NCI-H1694 (cell line): ENCODE results near the gene GRIN3B.
A peak's percentile ranks its signal among the peaks of the same experiment; 100 is the strongest.

Source experiments
- DNase-seq: peaks from one replicate; lab custom pipeline; 2025; lab: John Stamatoyannopoulos, UW

Gene GRIN3B

GRCh38 chr19:991174-991931 lies 8.9 kb upstream of the GRIN3B start:
- no peak for DNase-seq

- DNase-seq, result no peak
These were observed 8.1 kb upstream of the GRIN3B start for GRCh38 chr19:991932-992669.

DNA sequence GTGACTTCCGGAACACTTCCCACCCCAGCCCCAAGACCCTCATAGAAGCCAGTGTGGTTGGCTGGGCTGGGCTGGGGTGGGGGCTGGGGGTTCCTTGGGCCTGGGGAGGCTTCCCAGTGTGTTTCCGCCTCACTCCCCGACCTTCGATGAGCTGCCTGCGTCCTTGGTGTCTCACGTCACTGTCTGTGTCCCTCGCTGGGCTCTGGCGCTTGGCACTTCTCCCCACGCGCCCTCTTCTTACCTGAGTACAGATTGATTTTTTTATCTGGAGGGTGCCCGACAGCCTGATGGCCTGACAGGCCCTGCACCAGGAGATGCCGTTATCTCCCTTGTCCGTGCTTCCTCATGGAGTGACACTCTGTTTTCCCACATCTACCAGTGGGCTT lies 7.6 kb upstream of the GRIN3B start:
- no peak for DNase-seq

- no peak for DNase-seq
These were observed 6.8 kb upstream of the GRIN3B start for GRCh38 chr19:993361-993830.

DNA sequence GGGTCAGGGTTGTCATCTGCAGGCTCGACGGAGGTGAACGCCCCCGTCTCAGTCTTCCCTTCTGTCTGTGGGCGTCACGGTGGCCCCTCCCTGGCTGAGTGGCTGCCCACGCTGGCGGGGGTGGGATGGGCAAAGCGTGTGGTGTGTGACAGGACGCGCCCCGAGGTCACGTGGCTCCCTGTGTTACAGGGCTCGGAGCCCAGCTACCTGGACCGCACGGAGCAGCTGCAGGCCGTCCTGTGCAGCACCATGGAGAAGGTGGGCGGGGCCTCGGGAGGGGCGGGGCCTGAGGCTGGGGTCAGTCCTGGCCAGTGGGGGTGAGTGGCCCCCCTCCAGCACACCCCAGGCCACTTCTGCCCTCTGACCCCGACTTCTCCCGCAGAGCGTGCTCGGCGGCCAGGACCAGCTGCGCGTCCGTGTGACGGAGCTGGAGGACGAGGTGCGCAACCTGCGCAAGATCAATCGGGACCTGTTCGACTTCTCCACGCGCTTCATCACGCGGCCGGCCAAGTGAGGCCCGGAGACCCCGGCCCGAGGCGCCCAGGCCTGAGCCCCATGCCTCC lies 6.3 kb upstream of the GRIN3B start:
- DNase-seq, result no peak

DNA sequence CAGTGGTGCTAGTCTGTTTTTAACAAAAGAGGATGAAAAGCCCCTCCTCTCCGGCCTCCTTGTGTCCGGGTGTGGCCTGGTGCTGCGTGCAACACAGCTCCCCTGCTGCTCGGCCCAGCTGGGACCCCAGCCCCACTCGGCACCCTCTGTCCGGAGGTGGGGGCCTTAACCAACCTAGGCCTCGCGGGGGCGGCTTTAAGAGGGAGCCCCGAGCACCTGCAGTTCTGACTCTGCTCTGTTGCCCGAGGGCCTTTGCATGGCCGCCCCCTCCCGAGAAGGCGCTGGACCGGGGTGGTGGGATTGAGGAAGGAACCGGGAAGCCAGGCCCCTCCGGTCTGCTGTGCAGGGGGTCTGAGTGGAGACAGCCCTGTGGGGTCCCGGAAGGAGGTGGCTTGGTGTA lies 5.7 kb upstream of the GRIN3B start:
- no peak for DNase-seq

GRCh38 chr19:995051-995827 lies 5.0 kb upstream of the GRIN3B start:
- no peak for DNase-seq

GRCh38 chr19:996051-996838 lies 4.0 kb upstream of the GRIN3B start:
- no peak for DNase-seq

DNA sequence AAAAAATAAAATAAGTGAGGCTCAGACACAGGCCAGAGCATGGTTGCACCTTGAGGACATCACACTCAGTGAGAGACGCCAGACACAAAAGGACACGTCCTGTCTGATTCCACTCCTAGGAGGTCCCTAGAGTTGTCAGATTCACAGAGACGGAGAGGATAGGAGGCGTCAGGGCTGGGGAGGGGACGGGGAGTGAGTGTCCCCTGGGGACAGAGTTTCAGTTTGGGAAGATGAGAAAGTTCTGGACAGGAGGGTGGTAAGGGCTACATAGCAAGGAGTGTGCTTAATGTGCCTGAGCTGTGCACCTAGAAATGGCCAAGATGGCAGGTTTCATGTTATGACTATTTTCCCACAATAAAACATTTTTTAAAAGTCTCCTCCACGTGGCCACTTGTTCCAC lies 2.2 kb upstream of the GRIN3B start:
- no peak for DNase-seq

- DNase-seq, result no peak
These were observed 870 bp upstream of the GRIN3B start for GRCh38 chr19:999379-999719.

DNA sequence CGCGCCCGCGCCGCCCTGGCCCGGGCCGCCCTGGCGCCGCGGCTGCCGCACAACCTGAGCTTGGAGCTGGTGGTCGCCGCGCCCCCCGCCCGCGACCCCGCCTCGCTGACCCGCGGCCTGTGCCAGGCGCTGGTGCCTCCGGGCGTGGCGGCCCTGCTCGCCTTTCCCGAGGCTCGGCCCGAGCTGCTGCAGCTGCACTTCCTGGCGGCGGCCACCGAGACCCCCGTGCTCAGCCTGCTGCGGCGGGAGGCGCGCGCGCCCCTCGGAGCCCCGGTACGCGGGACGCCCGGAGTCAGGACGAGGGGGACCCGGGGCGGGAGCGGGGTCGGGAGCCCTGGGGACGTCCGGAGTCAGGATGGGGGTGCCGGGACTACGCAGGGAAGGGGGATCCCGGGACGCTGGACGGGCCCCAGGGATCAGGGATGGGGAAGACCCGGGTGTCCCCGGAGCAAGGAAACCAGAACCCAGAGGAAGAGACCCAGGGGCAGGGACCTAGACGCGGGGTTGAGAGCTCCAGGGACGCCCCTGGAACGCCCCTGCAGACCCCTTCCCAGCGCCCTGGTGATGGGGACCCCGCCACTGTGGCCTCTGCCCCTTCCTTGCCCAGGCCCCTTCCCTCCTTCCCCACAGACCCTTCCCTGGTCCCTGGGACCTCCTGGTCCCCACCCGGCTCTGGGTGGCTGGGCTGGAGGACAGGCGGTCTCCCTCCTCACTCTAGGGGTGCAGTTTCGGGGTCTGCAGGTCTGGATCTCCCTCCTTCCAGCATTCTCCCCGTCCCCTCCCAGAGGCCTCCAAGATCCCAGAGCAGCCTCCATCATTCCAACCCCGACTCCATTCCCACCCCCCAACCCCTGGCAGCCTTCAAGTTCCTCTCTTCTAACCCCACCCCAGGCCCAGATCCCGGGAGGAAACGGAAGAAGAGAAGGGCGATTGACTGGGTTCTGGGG lies 645 bp downstream of the GRIN3B start:
- no peak for DNase-seq

- peak; percentile 6 for DNase-seq
These were observed 1.4 kb downstream of the GRIN3B start for GRCh38 chr19:1001538-1002166.

DNA sequence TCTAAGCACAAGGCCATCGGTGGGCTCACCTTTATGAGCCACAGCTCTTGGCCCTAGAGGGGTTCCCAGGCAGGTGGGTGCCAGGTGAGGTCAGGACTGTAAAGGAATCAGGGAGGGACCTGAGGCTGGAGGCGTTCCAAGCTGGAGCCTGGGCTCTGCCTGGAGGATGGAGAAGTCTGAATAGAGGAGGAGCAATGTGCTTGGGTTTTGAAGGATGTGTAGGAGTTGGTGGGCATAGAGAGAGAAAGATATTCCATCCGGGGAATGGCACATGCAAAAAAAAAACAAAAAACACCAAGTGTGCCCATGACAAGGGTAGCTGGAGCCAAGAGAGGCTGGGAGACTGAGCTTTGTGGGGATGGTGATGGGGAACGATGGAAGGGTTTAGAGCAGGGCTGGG lies 2.4 kb downstream of the GRIN3B start:
- DNase-seq, result no peak

- no peak for DNase-seq
These were observed 3.1 kb downstream of the GRIN3B start for GRCh38 chr19:1003283-1003682.

DNA sequence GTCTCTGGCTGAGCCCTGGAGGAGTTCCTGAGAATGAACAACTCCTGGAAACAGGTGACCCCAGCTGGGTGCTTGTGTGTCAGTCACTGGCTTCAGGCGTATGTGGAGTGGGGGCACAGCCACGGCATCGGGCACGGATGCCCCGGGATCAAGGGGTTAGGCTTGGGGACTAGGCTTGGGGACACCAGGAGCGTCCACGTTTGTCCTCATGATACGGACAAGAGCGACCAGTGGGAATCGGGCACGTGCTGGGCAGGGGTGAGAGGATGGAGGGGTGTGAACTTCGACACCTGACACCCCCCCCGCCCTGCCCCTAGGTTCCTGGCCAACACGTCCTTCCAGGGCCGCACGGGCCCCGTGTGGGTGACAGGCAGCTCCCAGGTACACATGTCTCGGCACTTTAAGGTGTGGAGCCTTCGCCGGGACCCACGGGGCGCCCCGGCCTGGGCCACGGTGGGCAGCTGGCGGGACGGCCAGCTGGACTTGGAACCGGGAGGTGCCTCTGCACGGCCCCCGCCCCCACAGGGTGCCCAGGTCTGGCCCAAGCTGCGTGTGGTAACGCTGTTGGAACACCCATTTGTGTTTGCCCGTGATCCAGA lies 4.1 kb downstream of the GRIN3B start:
- no peak for DNase-seq

GRCh38 chr19:1004803-1005664 lies 4.8 kb downstream of the GRIN3B start:
- no peak for DNase-seq

DNA sequence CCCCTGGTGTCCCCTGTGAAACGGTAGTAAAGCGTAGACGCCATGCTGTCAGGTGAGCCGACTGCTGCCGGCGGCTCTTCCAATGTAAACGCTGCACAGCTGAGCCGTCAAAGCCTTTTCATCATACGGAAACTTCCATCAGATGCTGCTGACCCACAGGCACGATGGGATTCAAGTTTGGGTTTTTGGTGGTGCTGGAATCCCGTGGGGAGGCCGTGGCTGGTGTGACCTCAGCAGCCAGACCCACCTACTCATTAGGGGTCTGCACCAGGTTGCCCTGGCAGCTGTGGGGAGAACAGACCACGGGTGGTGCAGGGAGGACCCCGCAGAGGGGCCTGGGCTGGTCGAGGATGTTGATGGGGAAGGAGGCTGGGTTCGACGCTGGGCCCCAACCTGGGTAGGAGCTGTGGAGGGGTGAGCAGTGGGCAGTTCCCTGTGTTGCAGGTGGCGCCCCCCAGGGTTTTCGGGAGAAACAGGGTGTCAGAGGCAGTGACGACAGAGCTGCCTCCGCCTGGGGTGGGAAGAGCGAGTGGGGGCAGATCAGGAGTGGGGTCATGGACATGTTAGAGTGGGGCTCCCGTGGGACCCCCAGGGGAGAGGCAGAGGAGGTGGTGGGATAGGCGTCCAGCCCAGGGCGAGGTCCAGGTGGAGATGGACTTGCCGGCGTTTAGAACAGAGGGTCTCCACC lies 6.6 kb downstream of the GRIN3B start:
- no peak for DNase-seq
